HG03442 (cell line): ENCODE measurements around the gene HAAO.
A peak's percentile ranks its signal among the peaks of the same experiment; 100 is the strongest.
"Not testable (repeated sequence)": the region's sequence is repeated elsewhere in the genome, so short reads cannot be mapped to it uniquely, and the experiment has no call there.

Experiments
- ATAC-seq: cut with Tn5 transposase; IDR thresholded peaks from one replicate; pipeline ENCODE4 v1.9.1; 2021; ENCODE audit warnings: mild to moderate bottlenecking, moderate library complexity; ENCODE audit not compliant: unreplicated experiment

Gene HAAO

GRCh38 chr2:42752816-42753813, 39.3 kb downstream of the HAAO start:
- ATAC-seq, result no peak

GRCh38 chr2:42752314-42752713, 40.1 kb downstream of the HAAO start:
- ATAC-seq, result peak; percentile 59

GRCh38 chr2:42748840-42749239, 43.5 kb downstream of the HAAO start:
- ATAC-seq, result no peak

GRCh38 chr2:42747422-42747821, 45.0 kb downstream of the HAAO start:
- no peak for ATAC-seq

DNA sequence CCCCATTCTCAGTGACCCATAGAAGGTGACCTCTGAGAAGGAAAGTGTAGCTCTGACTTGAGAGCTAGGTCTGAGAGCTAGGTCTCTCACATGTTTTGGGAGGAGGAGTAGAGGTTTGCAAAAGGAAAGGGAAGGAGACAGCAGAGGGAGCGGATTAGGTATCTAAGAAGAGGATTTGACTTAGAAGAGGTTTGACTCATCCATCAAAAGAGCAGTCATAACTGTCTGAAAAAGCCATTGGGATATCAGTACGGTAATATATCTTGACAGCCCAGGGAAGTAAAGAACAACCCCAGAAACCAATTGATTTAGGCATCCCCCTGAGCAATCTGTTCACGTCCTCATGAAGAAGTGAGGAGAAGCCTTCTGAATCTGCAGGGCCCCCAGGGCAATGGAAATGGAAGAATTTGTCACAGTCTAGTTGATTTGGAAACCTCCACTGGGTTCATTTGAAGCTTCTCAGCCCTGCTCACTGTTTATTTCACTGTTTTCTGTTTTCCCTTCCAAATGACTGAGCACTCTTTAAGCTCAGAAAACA, 47.8 kb downstream of the HAAO start:
- ATAC-seq, result no peak

DNA sequence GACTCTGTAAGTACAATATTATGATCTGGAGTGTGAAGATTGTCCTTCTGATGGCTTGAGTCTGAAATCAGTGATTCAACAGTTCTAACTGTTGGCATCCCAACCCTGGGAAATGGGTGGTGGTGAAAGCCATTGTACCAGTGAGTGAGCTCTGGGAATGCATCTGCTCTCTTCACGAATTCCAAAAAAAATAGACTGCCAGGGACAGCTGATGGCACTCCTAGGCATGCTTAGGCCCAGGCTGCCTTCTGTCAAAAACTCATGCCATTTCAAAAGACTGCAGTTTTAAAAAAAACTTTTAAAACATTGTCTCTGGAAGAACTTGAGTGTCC, 48.8 kb downstream of the HAAO start:
- ATAC-seq, result no peak

DNA sequence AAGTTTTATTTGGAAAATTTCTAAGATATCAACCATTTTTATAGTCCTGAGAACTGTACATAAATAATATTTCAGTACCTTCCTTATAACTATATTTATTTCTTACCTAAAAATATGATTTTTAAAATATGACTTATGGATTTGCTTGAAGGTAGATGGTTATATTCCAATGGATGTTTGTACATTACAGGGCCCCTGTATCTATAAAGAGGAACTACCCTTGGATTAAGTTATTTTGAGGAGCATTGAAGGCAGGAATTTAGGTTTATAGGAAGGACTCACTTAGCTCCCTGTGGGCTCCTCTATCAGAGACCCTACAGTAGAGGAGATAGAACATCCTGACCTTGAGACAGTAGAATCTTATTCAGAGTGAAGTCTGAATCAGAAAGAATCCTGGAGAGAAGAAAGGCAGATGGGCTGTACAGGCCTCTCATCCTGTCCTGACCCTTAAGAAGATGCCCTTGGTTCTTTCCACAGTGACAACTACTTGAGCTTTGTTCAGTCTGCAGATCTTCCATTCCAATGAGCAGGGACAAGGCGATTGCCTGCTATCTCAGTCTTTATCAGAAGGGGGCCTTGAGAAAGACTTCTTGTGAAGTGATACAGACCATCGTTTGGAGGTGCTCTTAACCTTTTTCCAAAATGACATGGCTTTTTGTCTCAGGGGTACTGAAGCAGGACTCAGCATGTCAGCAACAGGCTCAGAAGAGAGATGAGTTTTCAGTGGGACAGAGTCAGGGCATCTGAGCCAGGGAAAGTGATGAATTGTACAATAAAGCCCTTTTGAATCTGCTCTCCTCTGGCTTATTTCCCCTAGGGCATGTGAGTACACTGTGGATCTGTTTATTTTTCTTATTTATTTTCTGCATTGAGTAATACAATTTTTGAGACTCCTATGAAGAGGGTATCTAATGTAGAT, 49.4 kb downstream of the HAAO start:
- no peak for ATAC-seq

DNA sequence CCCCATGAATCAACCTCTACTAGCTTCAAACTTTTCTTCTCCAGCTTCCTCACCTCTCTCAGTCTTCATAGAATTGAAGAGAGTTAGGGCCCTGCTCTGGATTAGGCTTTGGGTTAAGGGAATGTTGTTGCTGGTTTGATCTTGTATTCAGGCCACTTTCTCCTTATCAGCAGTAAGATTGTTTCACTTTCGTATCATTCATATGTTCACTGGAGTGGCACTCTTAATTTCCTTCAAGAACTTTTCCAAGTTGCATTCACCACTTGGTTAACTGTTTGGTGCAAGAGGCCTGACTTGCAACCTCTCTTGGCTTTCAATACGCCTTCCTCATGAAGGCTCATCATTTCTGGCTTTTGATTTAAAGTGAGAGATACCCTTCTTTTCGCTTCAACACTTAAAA, 51.2 kb downstream of the HAAO start:
- no peak for ATAC-seq

GRCh38 chr2:42736598-42737322, 55.6 kb downstream of the HAAO start:
- ATAC-seq, result no peak

DNA sequence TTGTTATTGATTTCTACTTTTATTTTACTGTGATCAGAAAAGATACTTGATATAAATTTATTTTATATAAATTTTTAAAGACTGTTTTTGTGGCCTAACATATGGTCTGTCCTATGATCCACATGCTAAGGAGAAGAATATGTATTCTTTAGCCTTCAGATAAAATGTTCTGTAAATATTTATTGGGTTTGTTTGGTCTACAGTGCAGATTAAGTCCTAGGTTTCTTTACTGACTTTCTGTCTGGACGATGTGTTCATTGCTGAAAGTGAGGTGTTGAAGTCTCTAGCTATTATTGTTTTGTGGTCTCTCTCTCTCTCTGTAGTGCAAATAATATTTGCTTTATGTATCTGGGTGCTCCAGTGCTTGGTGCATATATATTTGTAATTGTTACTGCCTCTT, 58.5 kb downstream of the HAAO start:
- ATAC-seq, result no peak

GRCh38 chr2:42731316-42731715, 61.1 kb downstream of the HAAO start:
- not testable (repeated sequence) for ATAC-seq

DNA sequence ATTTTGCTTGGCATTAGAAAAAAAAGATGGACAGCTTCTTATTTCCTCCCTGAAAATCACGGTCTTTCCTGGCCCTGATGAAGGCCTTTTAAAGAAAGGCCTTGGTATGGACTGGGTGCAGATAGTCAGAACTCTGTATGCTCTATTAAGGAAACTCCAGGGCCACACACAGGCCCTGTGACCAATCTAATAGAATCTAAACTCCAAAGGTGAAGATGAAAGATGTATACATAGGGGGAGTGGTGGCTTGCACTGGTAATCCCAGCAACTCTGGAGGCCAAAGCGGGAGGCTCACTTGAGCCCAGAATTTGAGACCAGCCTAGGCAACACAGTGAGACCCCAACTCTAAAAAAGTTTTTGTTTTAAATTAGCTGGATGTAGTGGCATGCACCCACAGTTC, 65.7 kb downstream of the HAAO start:
- ATAC-seq, result no peak

- no peak for ATAC-seq
Measured at GRCh38 chr2:42725657-42726056, 66.7 kb downstream of the HAAO start.

DNA sequence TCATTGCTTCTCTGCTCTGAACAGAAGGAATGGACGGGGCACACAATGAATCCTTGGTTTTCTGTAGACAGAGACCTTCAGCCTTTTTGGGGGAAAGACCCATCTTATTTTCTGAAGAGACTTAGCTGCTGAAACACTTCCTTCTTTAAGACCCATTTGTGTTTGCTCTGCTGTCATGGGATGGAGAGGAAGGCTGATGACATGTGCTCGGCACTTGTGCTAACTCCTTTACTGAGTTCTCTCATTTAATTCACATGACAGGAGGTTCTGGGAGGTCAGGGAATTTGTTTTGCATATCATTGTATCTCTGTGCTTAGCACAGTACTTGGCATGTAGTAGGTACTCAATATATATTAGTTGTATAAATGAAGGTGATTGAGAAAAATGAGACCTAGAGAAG, 67.5 kb downstream of the HAAO start:
- ATAC-seq, result no peak

- ATAC-seq, result no peak
Measured at GRCh38 chr2:42723465-42723864, 68.9 kb downstream of the HAAO start.

DNA sequence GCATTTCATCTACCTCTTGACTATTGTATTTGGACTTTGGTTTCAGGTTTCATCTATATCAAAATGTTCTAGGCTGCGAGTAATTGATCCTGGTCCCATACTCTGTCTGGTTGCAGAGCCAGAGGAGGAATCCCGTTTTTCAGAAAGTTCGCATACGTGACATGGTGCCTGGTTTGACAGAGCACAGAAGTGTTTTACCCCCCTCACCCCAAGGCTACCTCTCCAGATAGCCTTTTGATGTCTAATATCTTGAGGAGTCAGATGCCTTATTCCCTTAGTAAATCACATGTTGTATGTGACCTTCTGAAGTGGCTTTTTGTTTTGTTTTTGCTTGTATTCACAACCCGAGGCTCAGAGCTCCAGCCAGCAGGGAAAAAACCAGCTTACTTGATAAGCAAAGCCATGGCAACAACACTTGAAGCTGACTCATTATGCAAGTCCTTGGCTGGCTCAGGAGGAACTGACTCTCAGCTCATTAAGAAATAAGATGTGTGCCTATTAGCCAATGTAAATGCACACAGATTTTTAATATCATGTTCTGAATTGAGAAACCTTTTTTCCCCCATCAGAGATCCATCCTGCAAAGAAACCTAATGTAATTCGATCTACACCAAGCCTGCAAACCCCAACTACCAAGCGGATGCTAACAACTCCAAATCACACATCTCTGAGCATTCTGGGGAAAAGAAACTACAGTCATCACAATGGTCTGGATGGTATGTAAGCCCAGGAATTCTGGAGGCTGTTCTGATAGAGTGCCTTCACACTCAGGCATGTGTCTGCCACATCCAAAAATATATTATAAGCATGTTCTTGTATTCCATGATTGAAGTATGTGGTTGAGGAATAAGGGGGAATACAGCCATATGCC, 69.8 kb downstream of the HAAO start:
- peak; percentile 97 for ATAC-seq

DNA sequence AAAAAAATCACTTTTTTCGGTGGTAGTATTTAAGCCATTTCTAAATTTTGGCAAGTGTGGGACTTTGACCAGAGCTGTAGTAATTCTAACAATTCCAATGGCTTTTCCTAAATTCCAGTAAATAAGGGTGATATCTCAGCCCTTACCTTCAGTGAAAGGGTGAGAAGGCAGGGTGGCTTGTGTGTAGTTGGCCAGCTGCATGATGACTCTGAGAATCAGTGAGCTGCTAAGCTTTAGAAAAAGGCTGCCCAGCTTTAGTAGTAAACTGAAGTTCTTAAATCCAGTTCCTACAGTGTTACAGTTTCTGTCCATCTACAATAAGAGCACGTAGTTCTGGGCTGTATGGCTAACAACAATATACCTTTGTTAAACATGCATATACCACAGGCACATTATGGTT, 70.5 kb downstream of the HAAO start:
- no peak for ATAC-seq
